SK-N-SH treated with all-trans-retinoic acid at 6 μM for 48 hours (cell line): Measurements from ENCODE around the gene NUDCD2.

ENCODE experiments used
- BACH2 ChIP-seq: fragments of 250-450 bp; sonication (Bioruptor Pico); IDR thresholded peaks from 2 replicates; pipeline ENCODE4 v1.9.0; 2021; ENCODE audit warnings: mild to moderate bottlenecking, borderline replicate concordance
- GLIS3 ChIP-seq: fragments of 250-450 bp; sonication (Bioruptor Pico); IDR thresholded peaks from 2 replicates; pipeline ENCODE4 v1.5.0; 2020; ENCODE audit warnings: mild to moderate bottlenecking, moderate library complexity
- RARB ChIP-seq: fragments of 250-450 bp; sonication (Bioruptor Pico); IDR thresholded peaks from 2 replicates; pipeline ENCODE4 v1.8.0; 2021; ENCODE audit warnings: mild to moderate bottlenecking, moderate library complexity
- TOX ChIP-seq: fragments of 250-450 bp; sonication (Bioruptor Pico); IDR thresholded peaks from 2 replicates; pipeline ENCODE4 v1.8.0; 2021; ENCODE audit warnings: mild to moderate bottlenecking, moderate library complexity, borderline replicate concordance
- ZFP3 ChIP-seq: fragments of 250-450 bp; sonication (Bioruptor Pico); IDR thresholded peaks from 2 replicates; pipeline ENCODE4 v1.5.0; 2020; ENCODE audit warnings: mild to moderate bottlenecking, moderate library complexity
- ZFP30 ChIP-seq: fragments of 450-650 bp; formaldehyde crosslinking; IDR thresholded peaks from 2 replicates; pipeline ENCODE4 v1.5.0; 2022; ENCODE audit warnings: mild to moderate bottlenecking, moderate library complexity
- TF ChIP-seq, protein P1 (sequence below): fragments of 250-450 bp; sonication (Bioruptor Pico); IDR thresholded peaks from 2 replicates; pipeline ENCODE4 v1.8.0; 2020; ENCODE audit warnings: mild to moderate bottlenecking, moderate library complexity, borderline replicate concordance
- TF ChIP-seq, protein P2 (sequence below): fragments of 250-450 bp; sonication (Bioruptor Pico); IDR thresholded peaks from 2 replicates; pipeline ENCODE4 v1.8.0; 2021; ENCODE audit warnings: low read depth, mild to moderate bottlenecking, moderate library complexity, borderline replicate concordance

DNA sequence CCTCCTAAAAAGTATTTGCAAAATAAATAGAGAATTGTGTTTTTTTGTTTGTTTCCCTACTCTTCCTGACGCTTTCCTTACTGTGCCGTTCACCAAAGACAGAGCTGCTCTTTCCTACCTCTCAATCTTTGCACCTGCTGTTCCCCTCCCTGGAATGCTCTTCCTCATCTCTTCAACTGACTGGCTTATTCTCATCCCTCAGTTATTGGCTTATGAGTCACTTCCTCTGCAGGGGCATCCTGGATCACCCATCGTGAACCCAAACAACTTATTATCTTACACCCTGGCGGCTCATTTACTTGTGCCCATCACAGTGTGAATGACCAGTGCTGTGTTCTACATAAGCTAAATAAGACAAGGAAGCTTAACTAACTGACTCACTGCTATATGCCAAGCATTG lies 58.6 kb downstream of the NUDCD2 start:
- no peak for TF ChIP-seq ZFP3 (CRISPR knock-in tag)
- TF ChIP-seq, protein P1, sequence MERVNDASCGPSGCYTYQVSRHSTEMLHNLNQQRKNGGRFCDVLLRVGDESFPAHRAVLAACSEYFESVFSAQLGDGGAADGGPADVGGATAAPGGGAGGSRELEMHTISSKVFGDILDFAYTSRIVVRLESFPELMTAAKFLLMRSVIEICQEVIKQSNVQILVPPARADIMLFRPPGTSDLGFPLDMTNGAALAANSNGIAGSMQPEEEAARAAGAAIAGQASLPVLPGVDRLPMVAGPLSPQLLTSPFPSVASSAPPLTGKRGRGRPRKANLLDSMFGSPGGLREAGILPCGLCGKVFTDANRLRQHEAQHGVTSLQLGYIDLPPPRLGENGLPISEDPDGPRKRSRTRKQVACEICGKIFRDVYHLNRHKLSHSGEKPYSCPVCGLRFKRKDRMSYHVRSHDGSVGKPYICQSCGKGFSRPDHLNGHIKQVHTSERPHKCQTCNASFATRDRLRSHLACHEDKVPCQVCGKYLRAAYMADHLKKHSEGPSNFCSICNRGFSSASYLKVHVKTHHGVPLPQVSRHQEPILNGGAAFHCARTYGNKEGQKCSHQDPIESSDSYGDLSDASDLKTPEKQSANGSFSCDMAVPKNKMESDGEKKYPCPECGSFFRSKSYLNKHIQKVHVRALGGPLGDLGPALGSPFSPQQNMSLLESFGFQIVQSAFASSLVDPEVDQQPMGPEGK = no peak
- TF ChIP-seq RARB (CRISPR knock-in tag) = no peak
- TF ChIP-seq, protein P2, sequence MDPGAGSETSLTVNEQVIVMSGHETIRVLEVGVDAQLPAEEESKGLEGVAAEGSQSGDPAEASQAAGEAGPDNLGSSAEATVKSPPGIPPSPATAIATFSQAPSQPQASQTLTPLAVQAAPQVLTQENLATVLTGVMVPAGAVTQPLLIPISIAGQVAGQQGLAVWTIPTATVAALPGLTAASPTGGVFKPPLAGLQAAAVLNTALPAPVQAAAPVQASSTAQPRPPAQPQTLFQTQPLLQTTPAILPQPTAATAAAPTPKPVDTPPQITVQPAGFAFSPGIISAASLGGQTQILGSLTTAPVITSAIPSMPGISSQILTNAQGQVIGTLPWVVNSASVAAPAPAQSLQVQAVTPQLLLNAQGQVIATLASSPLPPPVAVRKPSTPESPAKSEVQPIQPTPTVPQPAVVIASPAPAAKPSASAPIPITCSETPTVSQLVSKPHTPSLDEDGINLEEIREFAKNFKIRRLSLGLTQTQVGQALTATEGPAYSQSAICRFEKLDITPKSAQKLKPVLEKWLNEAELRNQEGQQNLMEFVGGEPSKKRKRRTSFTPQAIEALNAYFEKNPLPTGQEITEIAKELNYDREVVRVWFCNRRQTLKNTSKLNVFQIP (CRISPR knock-in tag) = no peak
- TF ChIP-seq TOX (CRISPR knock-in tag) = no peak
- no peak for TF ChIP-seq BACH2 (CRISPR knock-in tag)
- TF ChIP-seq ZFP30 (CRISPR knock-in tag) = no peak
- no peak for TF ChIP-seq GLIS3 (CRISPR knock-in tag)
